ENCODE measurements around the gene SETD3. TPM values are rescaled to one million over a fixed set of nuclear protein-coding genes. Genes with fewer than 3 reads are reported as not detected.

SETD3 gene
- total RNA-seq, 1 donor from 2014 or later = 54.2 TPM

DNA sequence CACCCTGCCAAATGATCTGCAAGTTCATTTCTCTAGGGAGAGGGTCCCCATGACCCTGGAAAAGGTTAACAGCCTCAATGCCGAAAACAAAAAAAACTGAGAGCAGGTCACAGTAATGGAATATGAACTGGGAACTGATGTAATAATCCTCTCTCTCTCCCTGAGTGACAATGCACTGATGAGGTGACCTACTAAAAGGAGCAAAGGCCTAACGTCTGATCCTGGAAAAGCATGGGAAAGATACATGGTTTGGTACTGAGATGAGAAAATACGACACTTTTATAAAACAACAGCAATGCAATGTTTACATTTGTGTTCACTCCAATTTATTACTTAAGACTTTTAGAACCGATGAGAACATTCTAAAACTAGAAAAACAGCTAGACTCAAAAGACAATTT is 27.7 kb downstream of the SETD3 start:
- H3K4me1 Mint-ChIP-seq (ENCODE audit: low read depth) = peaks cover 13% of the 10 kb centered on the region
- H3K4me3 Mint-ChIP-seq (ENCODE audit: unreplicated experiment) = no peak overlapping the region
- H3K27ac Mint-ChIP-seq (ENCODE audit: unreplicated experiment) = no peak overlapping the region
- H3K9me3 Mint-ChIP-seq (ENCODE audit: low read depth) = no peaks in the 10 kb centered on the region
- H3K27me3 Mint-ChIP-seq (ENCODE audit: low read depth) = no peaks in the 10 kb centered on the region
- TF ChIP-seq, protein P1, sequence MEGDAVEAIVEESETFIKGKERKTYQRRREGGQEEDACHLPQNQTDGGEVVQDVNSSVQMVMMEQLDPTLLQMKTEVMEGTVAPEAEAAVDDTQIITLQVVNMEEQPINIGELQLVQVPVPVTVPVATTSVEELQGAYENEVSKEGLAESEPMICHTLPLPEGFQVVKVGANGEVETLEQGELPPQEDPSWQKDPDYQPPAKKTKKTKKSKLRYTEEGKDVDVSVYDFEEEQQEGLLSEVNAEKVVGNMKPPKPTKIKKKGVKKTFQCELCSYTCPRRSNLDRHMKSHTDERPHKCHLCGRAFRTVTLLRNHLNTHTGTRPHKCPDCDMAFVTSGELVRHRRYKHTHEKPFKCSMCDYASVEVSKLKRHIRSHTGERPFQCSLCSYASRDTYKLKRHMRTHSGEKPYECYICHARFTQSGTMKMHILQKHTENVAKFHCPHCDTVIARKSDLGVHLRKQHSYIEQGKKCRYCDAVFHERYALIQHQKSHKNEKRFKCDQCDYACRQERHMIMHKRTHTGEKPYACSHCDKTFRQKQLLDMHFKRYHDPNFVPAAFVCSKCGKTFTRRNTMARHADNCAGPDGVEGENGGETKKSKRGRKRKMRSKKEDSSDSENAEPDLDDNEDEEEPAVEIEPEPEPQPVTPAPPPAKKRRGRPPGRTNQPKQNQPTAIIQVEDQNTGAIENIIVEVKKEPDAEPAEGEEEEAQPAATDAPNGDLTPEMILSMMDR (IDR thresholded peaks at IDR 0.05) = no peak
- DNase-seq (ENCODE audit: low spot score) = no peak
- peaks cover 15% of the 10 kb centered on the region for H3K36me3 Mint-ChIP-seq (ENCODE audit: low read depth)

DNA sequence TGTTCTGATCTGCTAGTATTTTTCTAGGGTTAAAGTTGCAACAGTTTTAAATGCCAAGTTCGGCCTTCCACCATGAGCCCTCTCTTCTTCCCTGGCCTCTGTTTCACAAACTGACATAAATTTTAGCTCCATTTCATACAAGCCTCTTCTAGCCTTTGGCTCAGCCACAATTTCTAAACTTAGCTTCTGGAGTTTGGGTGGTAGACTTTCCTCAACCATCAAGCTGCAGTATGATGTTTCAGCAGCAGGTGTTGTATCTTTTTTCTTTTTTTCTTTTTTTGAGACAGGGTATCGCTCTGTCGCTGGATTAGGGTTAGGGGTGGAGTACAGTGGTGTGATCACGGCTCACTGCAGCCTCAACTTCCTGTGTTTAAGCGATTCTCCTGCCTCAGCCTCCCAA is 29.4 kb downstream of the SETD3 start:
- no peaks in the 10 kb centered on the region for H3K27me3 Mint-ChIP-seq (ENCODE audit: low read depth)
- H3K36me3 Mint-ChIP-seq (ENCODE audit: low read depth) = peaks cover 13% of the 10 kb centered on the region
- no peaks in the 10 kb centered on the region for H3K9me3 Mint-ChIP-seq (ENCODE audit: low read depth)
- no peak for DNase-seq (ENCODE audit: low spot score)
- TF ChIP-seq, protein P1 (IDR thresholded peaks at IDR 0.05) = no peak
- no peak overlapping the region for H3K4me3 Mint-ChIP-seq (ENCODE audit: unreplicated experiment)
- H3K27ac Mint-ChIP-seq (ENCODE audit: unreplicated experiment) = no peak overlapping the region
- peaks cover 13% of the 10 kb centered on the region for H3K4me1 Mint-ChIP-seq (ENCODE audit: low read depth)

DNA sequence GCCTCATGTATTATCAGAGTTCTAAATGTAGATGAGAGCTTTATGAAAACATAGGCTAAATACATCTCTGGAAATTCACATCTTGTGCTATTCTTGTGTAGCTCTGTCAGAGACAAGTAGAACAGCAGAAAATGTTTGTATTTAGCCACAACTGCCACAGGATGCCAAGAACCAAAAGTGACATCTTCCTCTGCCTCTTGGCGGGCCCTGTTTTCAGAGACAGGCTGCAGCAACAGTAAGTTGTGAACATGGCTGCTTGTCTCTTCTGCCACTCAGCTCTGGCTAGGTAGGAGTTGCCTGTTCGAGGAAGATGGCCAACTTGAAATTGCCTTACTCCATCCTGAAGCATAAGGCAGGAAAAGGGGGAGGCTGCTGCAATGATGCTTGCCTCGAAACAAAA is 30.4 kb downstream of the SETD3 start:
- Mint-ChIP-seq H3K27ac (ENCODE audit: unreplicated experiment) (no peak overlapping the region), H3K4me1 (ENCODE audit: low read depth) (peaks cover 12% of the 10 kb centered on the region), H3K27me3 (ENCODE audit: low read depth) (no peaks in the 10 kb centered on the region), H3K36me3 (ENCODE audit: low read depth) (peaks cover 14% of the 10 kb centered on the region), H3K4me3 (ENCODE audit: unreplicated experiment) (no peak overlapping the region), H3K9me3 (ENCODE audit: low read depth) (no peaks in the 10 kb centered on the region)
- no peak for DNase-seq (ENCODE audit: low spot score)
- TF ChIP-seq, protein P1 (IDR thresholded peaks at IDR 0.05) = no peak

DNA sequence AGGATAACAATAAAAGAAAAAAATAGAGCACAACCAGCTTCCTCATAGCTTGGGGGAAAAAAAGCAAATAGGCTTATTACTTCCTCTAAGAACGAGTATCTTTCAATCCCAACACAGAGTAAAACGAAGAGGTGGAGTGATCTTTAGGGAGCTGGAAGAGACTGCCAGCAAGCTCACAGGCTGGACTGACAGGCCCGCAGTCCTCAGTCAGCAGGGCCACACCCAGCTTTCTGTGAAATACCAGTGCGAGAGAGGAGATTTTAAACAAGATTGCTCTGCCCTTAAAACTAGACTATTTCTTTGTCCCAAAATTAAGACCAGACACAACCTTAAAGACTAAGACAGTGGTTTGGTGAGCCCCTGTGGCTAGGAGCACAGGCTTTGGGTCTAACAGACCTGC is 32.9 kb downstream of the SETD3 start:
- Mint-ChIP-seq H3K27ac (ENCODE audit: unreplicated experiment) (no peak overlapping the region), H3K9me3 (ENCODE audit: low read depth) (no peaks in the 10 kb centered on the region), H3K36me3 (ENCODE audit: low read depth) (peaks cover 15% of the 10 kb centered on the region), H3K27me3 (ENCODE audit: low read depth) (no peaks in the 10 kb centered on the region), H3K4me3 (ENCODE audit: unreplicated experiment) (no peak overlapping the region), H3K4me1 (ENCODE audit: low read depth) (no peaks in the 10 kb centered on the region)
- DNase-seq (ENCODE audit: low spot score) = no peak
- TF ChIP-seq, protein P1 (IDR thresholded peaks at IDR 0.05) = no peak

DNA sequence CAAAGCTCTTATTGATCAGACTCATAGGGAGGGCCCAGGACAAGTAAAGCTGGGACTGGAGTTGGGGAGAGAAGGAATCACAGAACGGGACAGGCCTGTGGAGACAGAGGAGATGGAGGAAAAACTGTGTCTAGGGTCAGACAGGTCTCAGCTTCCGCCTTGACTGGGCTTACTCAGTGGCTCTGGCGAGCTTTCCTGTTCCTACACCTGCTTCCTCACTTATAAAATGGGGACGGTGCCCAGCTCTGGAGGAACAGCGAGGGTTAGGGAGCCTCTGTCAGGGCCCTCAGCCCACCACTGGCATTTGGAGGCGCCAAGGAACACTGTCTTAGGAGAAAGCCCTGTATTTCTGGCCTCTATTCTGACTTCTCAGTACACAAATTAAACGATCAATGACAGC is 34.7 kb downstream of the SETD3 start:
- TF ChIP-seq, protein P1 (IDR thresholded peaks at IDR 0.05) = no peak
- Mint-ChIP-seq H3K9me3 (ENCODE audit: low read depth) (no peaks in the 10 kb centered on the region), H3K27ac (ENCODE audit: unreplicated experiment) (no peak overlapping the region), H3K4me1 (ENCODE audit: low read depth) (no peaks in the 10 kb centered on the region), H3K27me3 (ENCODE audit: low read depth) (no peaks in the 10 kb centered on the region), H3K36me3 (ENCODE audit: low read depth) (peaks cover 19% of the 10 kb centered on the region), H3K4me3 (ENCODE audit: unreplicated experiment) (no peak overlapping the region)
- no peak for DNase-seq (ENCODE audit: low spot score)

All from chondrocyte (in vitro differentiated cells).